HEK293T (cell line): ENCODE measurements around the gene TRAPPC2.
"Not testable (repeated sequence)": the region's sequence is repeated elsewhere in the genome, so short reads cannot be mapped to it uniquely, and the experiment has no call there.

Experiments used
- CTCF ChIA-PET: fragments of 350-600 bp; formaldehyde crosslinking; extraction: SDS; loops from one replicate; lab custom pipeline; 2021; ENCODE audit warnings: antibody characterized with exemption, inconsistent platforms; lab: Yijun Ruan, JAX
- POLR2A ChIA-PET: fragments of 350-600 bp; formaldehyde crosslinking; extraction: SDS; loops from one replicate; lab custom pipeline; 2020; ENCODE audit warnings: antibody characterized with exemption, inconsistent platforms; lab: Yijun Ruan, JAX
- DNase-seq: peaks from one replicate; pipeline ENCODE4 v3.0.0; 2012; ENCODE audit warnings: mixed read lengths; ENCODE audit errors: extremely low spot score
- ARNT ChIP-seq: fragments of 450-650 bp; IDR thresholded peaks from 2 replicates; pipeline ENCODE4 v1.6.1; 2017; ENCODE audit warnings: mild to moderate bottlenecking
- BHLHE40 ChIP-seq: fragments of 450-650 bp; IDR thresholded peaks from 2 replicates; pipeline ENCODE4 v1.6.1; 2016; ENCODE audit warnings: mild to moderate bottlenecking, moderate library complexity, borderline replicate concordance
- CTBP1 ChIP-seq: fragments of 450-650 bp; IDR thresholded peaks from 2 replicates; pipeline ENCODE4 v1.6.1; 2016; ENCODE audit warnings: borderline replicate concordance
- ELF4 ChIP-seq: fragments of 450-650 bp; IDR thresholded peaks from 2 replicates; pipeline ENCODE4 v1.6.1; 2017; ENCODE audit warnings: antibody characterized with exemption
- FOXA1 ChIP-seq: fragments of 450-650 bp; IDR thresholded peaks from 2 replicates; pipeline ENCODE4 v1.6.1; 2016; ENCODE audit warnings: mild to moderate bottlenecking
- FOXK2 ChIP-seq: fragments of 450-650 bp; IDR thresholded peaks from 2 replicates; pipeline ENCODE4 v1.6.1; 2016; ENCODE audit warnings: mild to moderate bottlenecking
- FOXM1 ChIP-seq: fragments of 450-650 bp; IDR thresholded peaks from 2 replicates; pipeline ENCODE4 v1.6.1; 2017; ENCODE audit warnings: mild to moderate bottlenecking, borderline replicate concordance
- HDGF ChIP-seq: fragments of 450-650 bp; IDR thresholded peaks from 2 replicates; pipeline ENCODE4 v1.6.1; 2017; ENCODE audit warnings: antibody characterized with exemption, borderline replicate concordance
- L3MBTL2 ChIP-seq: fragments of 450-650 bp; conservative IDR thresholded peaks from 2 replicates; pipeline ENCODE4 v1.6.1; 2016; ENCODE audit warnings: mild to moderate bottlenecking
- LEF1 ChIP-seq: fragments of 450-650 bp; IDR thresholded peaks from 2 replicates; pipeline ENCODE4 v1.6.1; 2017; ENCODE audit warnings: mild to moderate bottlenecking, borderline replicate concordance
- NFRKB ChIP-seq: fragments of 450-650 bp; IDR thresholded peaks from 2 replicates; pipeline ENCODE4 v1.6.1; 2016; ENCODE audit warnings: mild to moderate bottlenecking, moderate library complexity
- PKNOX1 ChIP-seq: fragments of 450-650 bp; IDR thresholded peaks from 2 replicates; pipeline ENCODE4 v1.6.1; 2016
- SP1 ChIP-seq: fragments of 450-650 bp; IDR thresholded peaks from 2 replicates; pipeline ENCODE4 v1.6.1; 2017
- SUZ12 ChIP-seq: fragments of 450-650 bp; IDR thresholded peaks from 2 replicates; pipeline ENCODE4 v1.6.1; 2016; ENCODE audit warnings: mild to moderate bottlenecking
- TARDBP ChIP-seq: fragments of 450-650 bp; IDR thresholded peaks from 2 replicates; pipeline ENCODE4 v1.6.1; 2016
- ZNF384 ChIP-seq: fragments of 450-650 bp; IDR thresholded peaks from 2 replicates; pipeline ENCODE4 v1.6.1; 2016

Gene TRAPPC2

DNA sequence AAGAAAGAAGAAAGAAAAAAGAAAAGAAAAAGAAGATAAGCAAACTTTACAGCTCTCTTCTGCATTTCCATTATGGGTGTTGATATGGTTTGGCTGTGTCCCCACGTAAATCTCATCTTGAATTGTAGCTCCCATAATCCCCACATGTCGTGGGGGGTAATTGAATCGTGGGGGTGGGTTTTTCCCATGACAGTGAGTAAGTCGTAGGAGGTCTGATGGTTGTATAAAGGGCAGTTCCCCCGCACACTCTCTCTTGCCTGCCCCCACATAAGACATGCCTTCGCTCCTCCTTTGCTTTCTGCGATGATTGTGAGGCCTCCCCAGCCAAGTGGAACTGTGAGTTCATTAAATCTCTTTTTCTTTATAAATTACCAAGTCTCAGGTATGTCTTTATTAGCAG, 52.8 kb downstream of the TRAPPC2 start:
- DNase-seq, result no peak
- no peak for TF ChIP-seq CTBP1
- no peak for TF ChIP-seq PKNOX1
- no peak for TF ChIP-seq ARNT
- no peak for TF ChIP-seq ELF4
- no peak for TF ChIP-seq SP1
- TF ChIP-seq FOXK2, result no peak
- no peak for TF ChIP-seq SUZ12
- TF ChIP-seq LEF1, result no peak
- no peak for TF ChIP-seq FOXM1
- no peak for TF ChIP-seq TARDBP
- TF ChIP-seq HDGF, result no peak
- no peak for TF ChIP-seq FOXA1
- TF ChIP-seq ZNF384, result no peak
- no peak for TF ChIP-seq L3MBTL2
- no peak for TF ChIP-seq BHLHE40
- CTCF ChIA-PET, result no interaction called here
- POLR2A ChIA-PET, result no interaction called here

- CTCF ChIA-PET, DNase-seq, POLR2A ChIA-PET: not testable (repeated sequence)
These were observed 54.7 kb downstream of the TRAPPC2 start for GRCh38 chrX:13679700-13680099.

DNA sequence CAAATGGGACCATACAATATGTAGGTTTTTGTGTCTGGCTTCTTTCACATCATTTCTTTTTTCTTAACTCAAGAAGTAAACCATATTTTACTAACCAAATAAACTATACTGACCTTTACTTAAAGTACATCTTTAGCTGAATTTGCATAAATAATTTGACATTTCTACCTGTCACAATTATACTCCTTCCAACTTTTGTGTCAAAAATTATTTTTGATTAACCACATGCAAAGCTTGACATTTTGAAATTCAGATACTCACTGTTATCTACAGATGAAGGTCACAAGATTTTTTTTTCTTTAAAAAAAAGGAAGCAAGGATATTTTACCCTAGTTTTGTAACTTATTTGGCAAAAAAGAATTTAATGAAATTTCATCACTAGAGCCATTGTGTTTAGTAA, 57.5 kb downstream of the TRAPPC2 start:
- ChIA-PET POLR2A (no interaction called here), CTCF (no interaction called here)
- TF ChIP-seq CTBP1, result no peak
- no peak for TF ChIP-seq HDGF
- TF ChIP-seq BHLHE40, result no peak
- no peak for TF ChIP-seq TARDBP
- no peak for TF ChIP-seq FOXK2
- TF ChIP-seq FOXM1, result no peak
- no peak for TF ChIP-seq SUZ12
- TF ChIP-seq NFRKB, result no peak
- TF ChIP-seq PKNOX1, result no peak
- no peak for TF ChIP-seq LEF1
- no peak for TF ChIP-seq ELF4
- no peak for TF ChIP-seq L3MBTL2
- TF ChIP-seq SP1, result no peak
- DNase-seq, result no peak

DNA sequence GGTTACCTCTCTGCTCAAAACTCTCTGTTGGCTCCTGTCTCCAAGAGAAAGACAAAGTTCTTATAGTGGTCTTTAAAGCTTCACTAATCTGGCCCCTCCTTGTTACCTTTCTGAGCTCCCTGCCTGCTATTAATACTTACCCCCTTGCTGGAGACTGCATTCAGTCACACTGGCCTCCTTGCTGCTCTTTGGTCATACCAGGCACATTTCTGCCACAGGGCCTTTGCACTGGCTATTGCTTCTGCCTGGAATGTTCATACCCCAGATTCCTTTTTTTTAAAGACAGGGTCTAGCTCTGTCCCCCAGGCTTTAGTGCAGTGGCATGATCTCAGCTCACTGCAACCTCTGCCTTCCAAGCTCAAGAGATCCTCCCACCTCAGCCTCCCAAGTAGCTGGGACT, 61.4 kb downstream of the TRAPPC2 start:
- TF ChIP-seq LEF1 (no peak), ELF4 (no peak)

GRCh38 chrX:13670197-13670596, 64.2 kb downstream of the TRAPPC2 start:
- no peak for DNase-seq
- no peak for TF ChIP-seq TARDBP
- no peak for TF ChIP-seq NFRKB
- TF ChIP-seq HDGF, result no peak
- TF ChIP-seq SP1, result no peak
- no peak for TF ChIP-seq ELF4
- TF ChIP-seq LEF1, result no peak
- TF ChIP-seq BHLHE40, result no peak
- no peak for TF ChIP-seq FOXK2
- no peak for TF ChIP-seq CTBP1
- TF ChIP-seq L3MBTL2, result no peak
- no peak for TF ChIP-seq ARNT
- TF ChIP-seq FOXA1, result no peak
- TF ChIP-seq ZNF384, result no peak
- POLR2A ChIA-PET, result interaction anchor here (1.5 to 2.0 kb wide), 3 partner anchors 15 to 65 kb away, joined by 3 to 10 read pairs (median 9); partner anchors contain the start of genes OFD1, RAB9A and TRAPPC2
- CTCF ChIA-PET, result no interaction called here

More for the DNA sequence above, 61.4 kb downstream of the TRAPPC2 start:
- ChIA-PET CTCF (no interaction called here), POLR2A (no interaction called here)
- DNase-seq, result no peak

- DNase-seq, result not testable (repeated sequence)
- POLR2A ChIA-PET, result interaction anchor here (0.9 to 2.0 kb wide), 5 partner anchors 15 to 360 kb away, joined by 3 to 10 read pairs (median 3); partner anchors contain the start of genes GEMIN8, OFD1, RAB9A and TRAPPC2
These were observed 64.7 kb downstream of the TRAPPC2 start for GRCh38 chrX:13669755-13670154.

GRCh38 chrX:13669246-13669737, 65.1 kb downstream of the TRAPPC2 start:
- no peak for TF ChIP-seq FOXK2
- POLR2A ChIA-PET, result interaction anchor here (0.9 to 2.0 kb wide), 5 partner anchors 16 to 361 kb away, joined by 3 to 10 read pairs (median 3); partner anchors contain the start of genes GEMIN8, OFD1, RAB9A and TRAPPC2
- CTCF ChIA-PET, result interaction anchor here (0.6 to 1.1 kb wide), 3 partner anchors 16 to 162 kb away, joined by 3 to 4 read pairs (median 3); no protein-coding TSS in a partner anchor
- no peak for DNase-seq

More at GRCh38 chrX:13669755-13670154, 64.7 kb downstream of the TRAPPC2 start:
- CTCF ChIA-PET, result interaction anchor here (0.6 to 1.1 kb wide), 2 partner anchors 81 to 163 kb away, joined by 3 read pairs; no protein-coding TSS in a partner anchor

- CTCF ChIA-PET, result interaction anchor here (1.4 kb wide), 1 partner anchor 9 kb away, joined by 4 read pairs; no protein-coding TSS in a partner anchor
- no peak for DNase-seq
- POLR2A ChIA-PET, result interaction anchor here (1.5 kb wide), 1 partner anchor 67 kb away, joined by 4 read pairs; the partner anchor contains the start of genes OFD1 and TRAPPC2
- TF ChIP-seq FOXK2, result no peak
- TF ChIP-seq PKNOX1, result no peak
- no peak for TF ChIP-seq CTBP1
- no peak for TF ChIP-seq HDGF
- no peak for TF ChIP-seq L3MBTL2
- TF ChIP-seq ELF4, result no peak
- no peak for TF ChIP-seq ARNT
- TF ChIP-seq SP1, result no peak
- no peak for TF ChIP-seq FOXA1
- no peak for TF ChIP-seq TARDBP
- TF ChIP-seq NFRKB, result no peak
These were observed 66.5 kb downstream of the TRAPPC2 start for GRCh38 chrX:13667919-13668318.
